Fibroblast of villous mesenchyme (primary cell): Measurements from ENCODE around the gene GIPC2. TPM values are rescaled to one million over a fixed set of nuclear protein-coding genes. Genes with fewer than 3 reads are reported as not detected.
"Not testable (repeated sequence)": the region's sequence is repeated elsewhere in the genome, so short reads cannot be mapped to it uniquely, and the experiment has no call there.

Experiments
- DNase-seq: peaks from one replicate; pipeline ENCODE4 v3.0.0-alpha.2; 2010; ENCODE audit warnings: low read depth
- H3K4me3 ChIP-seq: 2 replicates; pipeline ENCODE4 v1.5.1; 2011; ENCODE audit warnings: low read depth, mild to moderate bottlenecking, low read length
- CTCF ChIP-seq: IDR thresholded peaks from 2 replicates; pipeline ENCODE4 v1.5.1; 2012; ENCODE audit warnings: low read depth, mild to moderate bottlenecking, low read length; ENCODE audit not compliant: insufficient read depth
- total RNA-seq: library from RNA; depleted of rRNA; stranded (reverse); fragments of >200 nt; gene quantifications from 2 replicates; pipeline ENCODE4 v1.2.3, GENCODE V29; 2012

GIPC2 gene
- total RNA-seq, 1 donor: 0.43 TPM

GRCh38 chr1:78061825-78062523 is 16.2 kb downstream of the GIPC2 start:
- no peak for TF ChIP-seq CTCF
- no peak overlapping the region for H3K4me3 ChIP-seq

GRCh38 chr1:78064886-78065285 is 19.1 kb downstream of the GIPC2 start:
- not testable (repeated sequence) for H3K4me3 ChIP-seq, DNase-seq

More at GRCh38 chr1:78061825-78062523, 16.2 kb downstream of the GIPC2 start:
- peak; percentile 60 for DNase-seq

GRCh38 chr1:78068681-78069283 is 23.0 kb downstream of the GIPC2 start:
- no peak for DNase-seq
- no peak overlapping the region for H3K4me3 ChIP-seq
- no peak for TF ChIP-seq CTCF

- TF ChIP-seq CTCF: no peak
- no peak for DNase-seq
- H3K4me3 ChIP-seq: no peak overlapping the region
Measured at GRCh38 chr1:78069784-78070183, 24.0 kb downstream of the GIPC2 start.

GRCh38 chr1:78070210-78070609 is 24.4 kb downstream of the GIPC2 start:
- no peak for TF ChIP-seq CTCF
- no peak for DNase-seq
- no peak overlapping the region for H3K4me3 ChIP-seq

- no peak for TF ChIP-seq CTCF
- DNase-seq: peak; percentile 31
Measured at GRCh38 chr1:78070758-78071157, 25.0 kb downstream of the GIPC2 start.

GRCh38 chr1:78071696-78072095 is 25.9 kb downstream of the GIPC2 start:
- DNase-seq: no peak
- TF ChIP-seq CTCF: no peak
- H3K4me3 ChIP-seq: no peak overlapping the region

More at GRCh38 chr1:78070758-78071157, 25.0 kb downstream of the GIPC2 start:
- no peak overlapping the region for H3K4me3 ChIP-seq
